Hematopoietic multipotent progenitor cell treated with erythropoietin and hydrocortisone succinate and interleukin-3 and kit ligand, for 15 days (in vitro differentiated cells): ENCODE results near the gene DGCR2.
"Not testable (repeated sequence)": the region's sequence is repeated elsewhere in the genome, so short reads cannot be mapped to it uniquely, and the experiment has no call there.

Experiments used
- DNase-seq: peaks from one replicate; pipeline ENCODE4 v3.0.0-alpha.2; 2015; ENCODE audit warnings: low spot score

DGCR2 gene

GRCh38 chr22:19029113-19030103 lies 92.8 kb downstream of the DGCR2 start:
- DNase-seq = not testable (repeated sequence)

GRCh38 chr22:19028060-19028455 lies 94.2 kb downstream of the DGCR2 start:
- DNase-seq = not testable (repeated sequence)

GRCh38 chr22:19027371-19028059 lies 94.7 kb downstream of the DGCR2 start:
- not testable (repeated sequence) for DNase-seq

- DNase-seq = not testable (repeated sequence)
These were observed 96.1 kb downstream of the DGCR2 start for GRCh38 chr22:19026080-19026479.

DNA sequence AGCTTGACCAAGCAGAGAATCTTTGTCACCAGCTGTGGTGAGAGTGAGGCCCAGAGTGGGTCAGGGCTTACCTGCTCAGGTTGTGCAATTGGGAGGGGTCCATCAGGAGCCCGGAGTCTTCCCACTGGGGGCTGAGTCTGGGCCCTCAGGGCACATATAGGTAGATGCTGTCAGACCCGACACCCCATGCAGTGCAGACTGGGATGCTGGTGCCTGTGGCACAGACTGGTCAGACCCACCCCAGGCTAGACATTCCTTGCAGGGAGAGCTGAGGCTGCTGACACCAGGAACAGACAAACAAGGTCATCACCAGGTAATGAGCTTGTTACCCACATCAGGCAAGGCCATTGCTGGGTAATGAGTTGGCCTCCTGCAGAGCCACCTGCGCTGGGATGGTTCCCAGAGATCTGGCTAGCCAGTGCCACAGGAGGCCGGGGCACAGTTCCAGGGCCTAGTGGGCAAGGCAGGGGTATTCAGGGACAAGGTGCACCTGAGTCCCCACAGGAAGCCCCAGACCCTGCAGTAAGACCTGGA lies 97.2 kb downstream of the DGCR2 start:
- not testable (repeated sequence) for DNase-seq

GRCh38 chr22:19023931-19024330 lies 98.3 kb downstream of the DGCR2 start:
- DNase-seq = not testable (repeated sequence)

DNA sequence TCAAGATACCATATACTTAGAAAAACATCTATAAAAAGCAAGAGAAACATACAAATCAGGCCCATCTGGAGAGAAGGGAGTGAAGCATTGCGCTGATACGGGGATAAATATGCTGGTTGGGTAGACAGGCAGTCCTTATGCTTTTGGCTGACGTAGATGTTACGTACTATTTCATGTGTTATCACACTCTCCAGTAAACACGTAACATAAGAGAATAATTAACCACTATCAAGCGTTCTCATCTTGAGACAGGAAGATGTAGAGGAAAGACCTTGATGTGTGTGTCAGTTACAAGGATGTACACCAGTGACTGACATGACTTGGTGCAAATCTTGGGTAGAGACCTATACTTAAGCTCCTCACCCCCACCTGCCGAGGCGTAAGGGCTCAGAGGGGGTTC lies 99.5 kb downstream of the DGCR2 start:
- no peak for DNase-seq

- no peak for DNase-seq
These were observed 102.6 kb downstream of the DGCR2 start for GRCh38 chr22:19019679-19020032.

GRCh38 chr22:19019029-19019678 lies 103.1 kb downstream of the DGCR2 start:
- DNase-seq = no peak

GRCh38 chr22:19018256-19018655 lies 104.0 kb downstream of the DGCR2 start:
- DNase-seq = no peak

GRCh38 chr22:19016081-19016766 lies 106.0 kb downstream of the DGCR2 start:
- DNase-seq = no peak

DNA sequence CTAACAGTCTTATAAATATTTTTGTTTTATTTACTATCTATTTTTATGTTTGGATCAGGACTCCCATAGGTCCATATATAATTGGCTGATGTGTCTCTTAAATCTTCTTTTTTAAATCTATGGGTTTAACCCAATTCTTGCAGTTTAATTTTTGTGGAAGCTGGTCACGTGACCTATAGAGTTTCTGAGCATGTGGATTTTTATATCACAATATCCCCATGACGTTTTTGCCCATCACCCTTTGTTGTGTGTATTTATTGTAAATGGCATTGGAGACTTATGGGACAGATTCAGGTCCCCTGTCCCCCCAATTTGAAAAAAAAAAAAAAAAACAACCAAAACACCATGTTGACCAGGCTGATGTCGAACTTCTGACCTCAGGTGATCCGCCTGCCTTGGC lies 107.3 kb downstream of the DGCR2 start:
- DNase-seq = no peak

- not testable (repeated sequence) for DNase-seq
These were observed 108.2 kb downstream of the DGCR2 start for GRCh38 chr22:19013881-19014598.

DNA sequence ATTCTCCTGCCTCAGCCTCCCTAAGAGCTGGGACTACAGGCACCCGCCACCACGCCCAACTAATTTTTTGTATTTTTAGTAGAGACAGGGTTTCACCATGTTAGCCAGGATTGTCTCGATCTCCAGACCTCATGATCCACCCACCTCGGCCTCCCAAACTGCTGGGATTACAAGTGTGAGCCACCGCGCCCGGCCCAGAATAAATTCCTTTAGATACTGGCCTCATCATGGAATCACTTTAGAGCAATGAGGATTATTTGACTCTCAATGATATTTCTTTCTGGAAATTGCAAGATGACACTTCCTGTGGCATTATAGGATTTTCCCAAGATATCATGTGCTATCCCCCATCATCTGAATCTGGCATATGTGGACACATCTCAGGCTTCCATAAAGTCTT lies 108.8 kb downstream of the DGCR2 start:
- DNase-seq = not testable (repeated sequence)

- DNase-seq = no peak
These were observed 109.8 kb downstream of the DGCR2 start for GRCh38 chr22:19012308-19012986.

- DNase-seq = not testable (repeated sequence)
These were observed 110.6 kb downstream of the DGCR2 start for GRCh38 chr22:19011611-19012010.

GRCh38 chr22:19011075-19011474 lies 111.1 kb downstream of the DGCR2 start:
- no peak for DNase-seq

GRCh38 chr22:19005905-19006304 lies 116.3 kb downstream of the DGCR2 start:
- DNase-seq = no peak

GRCh38 chr22:19004471-19004870 lies 117.7 kb downstream of the DGCR2 start:
- DNase-seq = no peak

DNA sequence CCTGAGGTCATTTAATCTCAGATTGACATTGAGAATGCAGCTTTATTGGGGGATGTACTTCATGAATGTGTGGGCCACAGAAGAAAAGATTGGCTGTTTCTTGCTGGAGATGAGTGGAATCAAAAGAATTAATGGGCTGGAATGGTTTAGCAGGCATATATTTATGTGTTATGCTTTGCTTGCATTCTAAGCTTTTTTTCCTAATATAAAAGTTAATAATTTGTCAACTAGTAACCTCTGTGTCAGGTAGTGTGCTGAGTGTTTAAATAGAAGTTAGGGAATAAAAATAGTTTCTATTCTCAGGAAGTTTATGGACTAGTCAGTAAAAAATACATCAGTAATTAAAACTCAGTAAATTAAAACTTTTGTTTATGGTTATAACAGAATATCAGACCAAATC lies 118.7 kb downstream of the DGCR2 start:
- no peak for DNase-seq

- DNase-seq = no peak
These were observed 119.6 kb downstream of the DGCR2 start for GRCh38 chr22:19002684-19003038.
